ENCODE results near the gene LRCOL1.

GRCh38 chr12:132558861-132559623, 51.3 kb downstream of the LRCOL1 start:
- no peak for TF ChIP-seq POLR2A (IDR thresholded peaks at IDR 0.05)
- TF ChIP-seq, protein P1, sequence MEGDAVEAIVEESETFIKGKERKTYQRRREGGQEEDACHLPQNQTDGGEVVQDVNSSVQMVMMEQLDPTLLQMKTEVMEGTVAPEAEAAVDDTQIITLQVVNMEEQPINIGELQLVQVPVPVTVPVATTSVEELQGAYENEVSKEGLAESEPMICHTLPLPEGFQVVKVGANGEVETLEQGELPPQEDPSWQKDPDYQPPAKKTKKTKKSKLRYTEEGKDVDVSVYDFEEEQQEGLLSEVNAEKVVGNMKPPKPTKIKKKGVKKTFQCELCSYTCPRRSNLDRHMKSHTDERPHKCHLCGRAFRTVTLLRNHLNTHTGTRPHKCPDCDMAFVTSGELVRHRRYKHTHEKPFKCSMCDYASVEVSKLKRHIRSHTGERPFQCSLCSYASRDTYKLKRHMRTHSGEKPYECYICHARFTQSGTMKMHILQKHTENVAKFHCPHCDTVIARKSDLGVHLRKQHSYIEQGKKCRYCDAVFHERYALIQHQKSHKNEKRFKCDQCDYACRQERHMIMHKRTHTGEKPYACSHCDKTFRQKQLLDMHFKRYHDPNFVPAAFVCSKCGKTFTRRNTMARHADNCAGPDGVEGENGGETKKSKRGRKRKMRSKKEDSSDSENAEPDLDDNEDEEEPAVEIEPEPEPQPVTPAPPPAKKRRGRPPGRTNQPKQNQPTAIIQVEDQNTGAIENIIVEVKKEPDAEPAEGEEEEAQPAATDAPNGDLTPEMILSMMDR (IDR thresholded peaks at IDR 0.05 in 4 of 5, conservative IDR thresholded peaks at IDR 0.05 in 1 of 5), result no peak

Measured in gastrocnemius medialis (tissue), 4 donors.